NOMO-1 treated with DMSO at 0.1 percent for 48 hours (cell line): ENCODE measurements around the gene CERT1.
A peak's percentile ranks its signal among the peaks of the same experiment; 100 is the strongest.
"Not testable (repeated sequence)": the region's sequence is repeated elsewhere in the genome, so short reads cannot be mapped to it uniquely, and the experiment has no call there.

ENCODE experiments used
- DNase-seq: peaks from one replicate; lab custom pipeline; 2025; ENCODE audit not compliant: unreplicated experiment; lab: John Stamatoyannopoulos, UW

The CERT1 gene

DNA sequence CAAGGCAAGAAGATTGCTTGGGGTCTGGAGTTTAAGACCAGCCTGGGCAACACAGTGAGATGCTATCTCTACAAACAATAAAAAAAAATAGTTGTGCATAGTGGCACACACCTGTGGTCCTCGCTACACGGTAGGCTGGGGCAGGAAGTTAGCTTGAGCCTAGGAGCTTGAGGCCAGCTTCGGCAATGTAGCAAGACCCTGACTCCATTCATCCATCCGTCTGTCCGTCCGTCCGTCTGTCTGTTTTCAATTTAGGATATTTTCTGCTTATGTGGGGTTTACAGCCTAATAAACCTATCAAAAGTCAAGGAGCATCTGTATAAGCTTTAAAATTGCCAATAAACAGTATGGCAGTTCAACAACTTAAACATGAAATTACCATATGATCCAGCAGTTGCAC, 154.7 kb downstream of the CERT1 start:
- DNase-seq: no peak

DNA sequence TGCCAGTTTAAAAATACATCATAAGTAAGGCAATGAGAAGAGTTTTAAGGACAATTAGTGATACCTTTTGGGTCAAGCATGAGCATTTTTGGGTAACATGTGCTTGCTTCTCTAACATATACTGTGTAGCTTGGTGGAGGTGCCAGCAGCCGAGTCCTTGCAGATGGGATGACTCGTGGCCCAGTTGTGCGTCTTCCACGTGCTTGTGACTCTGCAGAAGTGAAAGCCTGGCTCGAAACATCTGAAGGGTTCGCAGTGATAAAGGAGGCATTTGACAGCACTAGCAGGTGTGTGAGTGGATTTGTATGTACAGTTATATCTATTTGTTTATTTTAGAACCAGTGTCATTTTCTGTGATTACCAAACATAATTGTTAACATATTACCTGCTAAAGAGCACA, 156.2 kb downstream of the CERT1 start:
- no peak for DNase-seq

DNA sequence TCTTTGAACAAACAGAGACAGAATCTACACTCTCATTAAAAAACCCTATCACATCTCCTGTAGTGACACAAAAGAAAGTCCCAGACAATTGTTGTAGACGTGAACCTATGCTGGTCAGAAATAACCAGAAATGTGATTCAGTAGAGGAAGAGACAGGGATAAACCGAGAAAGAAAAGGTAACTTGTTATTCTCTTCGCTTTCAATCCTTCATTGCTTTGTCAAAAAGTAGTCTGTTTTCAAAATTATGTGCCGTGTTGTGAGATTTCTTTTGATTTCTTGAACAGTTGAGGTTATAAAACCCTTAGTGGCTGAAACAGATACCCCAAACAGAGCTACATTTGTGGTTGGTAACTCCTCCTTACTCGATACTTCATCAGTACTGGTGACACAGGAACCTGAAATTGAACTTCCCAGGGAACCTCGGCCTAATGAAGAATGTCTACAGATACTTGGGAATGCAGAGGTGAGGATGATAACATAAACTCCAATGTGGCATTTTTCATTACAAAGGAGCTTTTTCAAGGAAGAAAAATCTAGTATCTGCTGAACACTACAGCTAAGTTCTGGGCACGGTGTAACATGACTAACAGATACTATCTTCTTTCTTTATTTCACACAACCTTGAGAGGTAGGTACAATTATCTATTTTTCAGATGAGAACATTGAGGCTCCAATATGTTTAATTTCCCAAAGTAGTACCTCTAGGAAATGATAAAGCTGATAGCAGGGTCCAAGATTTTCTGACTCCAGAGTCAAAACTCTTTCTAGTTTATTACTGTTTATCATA, 160.1 kb downstream of the CERT1 start:
- DNase-seq: no peak

DNA sequence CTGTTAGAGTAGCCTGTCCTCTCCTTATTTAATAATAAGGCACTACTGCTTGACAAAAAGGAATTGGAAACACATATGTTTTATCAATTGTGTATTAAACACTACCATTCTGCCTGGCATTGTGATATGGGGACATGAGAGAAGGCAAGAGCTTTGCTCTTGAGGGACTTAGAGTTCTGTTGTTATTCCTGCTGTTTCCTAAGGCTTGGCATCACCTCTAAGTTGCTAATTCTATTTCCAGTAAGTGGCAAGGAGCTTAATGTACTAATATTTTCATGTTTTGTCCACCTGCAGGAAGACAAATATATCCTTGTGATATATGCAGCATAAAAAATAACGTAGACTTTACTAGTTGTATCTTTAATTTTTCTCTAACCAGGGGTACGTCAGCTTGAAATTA, 161.8 kb downstream of the CERT1 start:
- no peak for DNase-seq

DNA sequence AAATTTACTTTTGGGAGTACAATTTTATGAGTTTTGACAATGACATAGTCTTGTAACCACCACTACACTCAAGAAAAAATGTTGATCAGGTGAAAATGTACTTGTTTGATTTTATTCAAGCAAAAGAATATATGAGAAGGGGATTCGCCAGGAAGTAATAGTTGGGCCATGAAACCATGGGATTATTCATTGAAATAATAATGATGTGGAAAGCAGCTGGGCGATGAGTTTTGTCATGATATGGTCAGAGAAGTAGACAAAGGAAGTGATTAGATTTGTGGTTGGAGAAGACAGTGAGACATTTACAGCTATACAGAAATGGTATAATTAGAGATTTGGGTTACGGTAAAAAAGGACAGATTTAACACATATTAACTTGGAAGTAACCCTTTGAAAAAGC, 163.2 kb downstream of the CERT1 start:
- no peak for DNase-seq

DNA sequence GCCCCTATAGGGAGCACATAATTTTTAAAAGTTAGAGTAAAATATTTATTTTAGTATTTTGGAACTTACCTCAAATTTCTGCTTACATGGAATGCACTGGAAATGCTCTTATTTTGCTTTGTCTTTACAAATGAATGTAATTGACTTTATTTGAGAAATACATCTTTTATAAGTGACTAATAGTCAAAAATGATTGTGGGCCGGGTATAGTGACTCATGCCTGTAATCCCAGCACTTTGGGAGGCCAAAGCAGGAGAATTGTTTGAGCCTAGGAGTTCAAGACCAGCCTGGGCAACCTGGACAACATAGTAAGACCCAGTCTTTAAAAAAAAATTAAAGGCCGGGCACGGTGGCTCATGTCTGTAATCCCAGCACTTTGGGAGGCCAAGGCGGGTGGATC, 168.6 kb downstream of the CERT1 start:
- DNase-seq: no peak

DNA sequence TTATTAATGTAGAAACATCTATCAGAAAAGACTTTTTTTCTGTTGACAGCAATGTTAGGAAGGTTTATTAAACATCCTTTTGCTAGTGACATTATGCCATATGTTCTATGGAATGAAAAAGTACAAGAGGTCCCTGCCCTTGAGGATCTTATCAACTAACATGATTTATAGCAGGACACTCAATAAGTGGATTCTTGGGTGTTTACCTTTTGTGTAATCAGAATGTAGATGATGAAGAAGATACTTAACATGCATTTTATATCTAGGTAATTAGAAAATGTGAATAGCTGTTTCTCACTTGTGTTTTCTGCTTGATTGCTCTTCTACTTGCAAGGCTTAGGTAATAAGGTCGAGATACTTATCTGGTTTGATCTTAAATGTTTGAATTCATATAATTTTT, 169.5 kb downstream of the CERT1 start:
- DNase-seq: no peak

DNA sequence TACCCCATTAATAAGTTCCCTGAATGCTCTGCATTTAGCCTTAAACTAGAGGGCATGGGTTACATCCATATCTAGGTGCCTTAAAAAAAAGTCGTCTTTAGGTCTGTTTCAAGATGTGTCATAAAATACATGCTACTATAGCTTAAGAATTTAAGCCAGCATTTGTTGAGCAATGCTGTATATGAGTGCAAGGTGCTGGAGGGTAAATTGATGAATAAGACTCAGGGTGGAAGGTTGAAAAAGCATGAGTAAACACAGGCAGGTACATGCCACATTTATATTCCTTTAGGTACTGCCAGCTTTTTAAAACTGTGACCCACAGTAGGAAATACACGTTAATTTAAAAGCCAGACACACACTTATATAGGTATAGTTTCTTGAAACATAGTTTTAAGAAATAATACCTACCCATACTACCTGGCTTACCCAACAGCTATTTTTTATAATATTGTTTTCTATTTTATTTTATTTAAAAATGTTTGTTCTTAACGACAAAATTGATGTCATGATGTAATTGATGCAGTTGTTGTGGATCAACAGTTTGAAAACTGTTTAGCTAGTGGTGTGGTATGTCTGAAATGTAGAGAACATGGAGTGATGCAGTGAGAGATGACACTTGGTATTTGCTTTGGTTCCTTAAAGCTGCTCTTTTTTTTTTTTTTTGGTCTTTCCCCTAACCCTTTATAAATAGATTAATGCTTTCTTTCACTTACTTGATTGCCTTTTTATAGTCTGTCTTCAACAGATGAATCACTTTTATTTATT, 170.5 kb downstream of the CERT1 start:
- no peak for DNase-seq

DNA sequence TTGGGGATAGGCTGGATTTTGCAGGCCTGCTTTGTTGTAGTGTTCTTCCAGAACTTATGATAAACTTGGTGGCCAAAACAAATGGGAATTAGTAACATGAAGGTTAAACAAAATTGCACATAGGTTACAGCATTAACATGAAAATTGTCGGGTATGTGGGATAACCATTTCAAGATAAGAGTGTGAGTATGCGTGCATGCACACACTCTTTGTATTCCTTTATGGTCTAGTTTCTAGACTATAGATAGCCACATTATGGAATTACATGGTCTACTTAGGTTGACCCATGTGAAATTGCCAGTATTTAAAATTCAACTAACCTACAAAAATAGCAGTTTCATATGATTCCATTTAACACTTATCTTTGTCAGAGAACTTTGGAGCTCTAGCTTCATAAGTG, 173.0 kb downstream of the CERT1 start:
- no peak for DNase-seq

DNA sequence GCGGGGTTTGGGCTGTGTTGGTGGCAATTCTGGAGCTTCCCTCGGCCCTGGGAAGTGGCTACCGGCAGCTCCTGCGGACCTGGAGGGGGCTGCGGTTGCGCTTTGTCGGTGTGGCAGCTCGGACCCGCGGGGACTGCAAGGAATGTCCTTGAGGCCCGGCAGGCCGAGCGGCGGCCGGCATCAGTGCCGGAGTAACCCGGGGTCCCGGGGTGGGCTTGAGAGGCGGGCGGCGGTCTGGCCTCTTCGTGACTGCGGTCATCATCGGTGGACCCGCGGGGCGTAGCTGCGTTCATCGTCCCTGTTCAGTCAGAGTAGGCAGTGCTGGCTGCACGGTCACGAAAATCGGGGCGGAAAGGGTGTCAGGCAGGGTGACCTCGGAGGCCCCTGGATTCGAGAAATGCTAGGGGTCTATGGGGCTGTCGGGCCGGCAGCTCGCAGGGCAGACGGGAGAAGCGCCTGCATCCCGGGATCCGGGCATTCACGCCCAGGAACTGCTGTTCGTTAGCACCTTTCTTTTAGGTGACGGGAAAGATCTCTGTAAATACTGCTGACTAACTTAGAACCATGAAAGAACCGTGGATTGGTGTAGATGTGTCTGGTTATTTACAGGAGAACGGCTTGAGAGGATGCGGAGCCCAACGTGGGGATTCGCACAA, 173.9 kb downstream of the CERT1 start:
- no peak for DNase-seq

DNA sequence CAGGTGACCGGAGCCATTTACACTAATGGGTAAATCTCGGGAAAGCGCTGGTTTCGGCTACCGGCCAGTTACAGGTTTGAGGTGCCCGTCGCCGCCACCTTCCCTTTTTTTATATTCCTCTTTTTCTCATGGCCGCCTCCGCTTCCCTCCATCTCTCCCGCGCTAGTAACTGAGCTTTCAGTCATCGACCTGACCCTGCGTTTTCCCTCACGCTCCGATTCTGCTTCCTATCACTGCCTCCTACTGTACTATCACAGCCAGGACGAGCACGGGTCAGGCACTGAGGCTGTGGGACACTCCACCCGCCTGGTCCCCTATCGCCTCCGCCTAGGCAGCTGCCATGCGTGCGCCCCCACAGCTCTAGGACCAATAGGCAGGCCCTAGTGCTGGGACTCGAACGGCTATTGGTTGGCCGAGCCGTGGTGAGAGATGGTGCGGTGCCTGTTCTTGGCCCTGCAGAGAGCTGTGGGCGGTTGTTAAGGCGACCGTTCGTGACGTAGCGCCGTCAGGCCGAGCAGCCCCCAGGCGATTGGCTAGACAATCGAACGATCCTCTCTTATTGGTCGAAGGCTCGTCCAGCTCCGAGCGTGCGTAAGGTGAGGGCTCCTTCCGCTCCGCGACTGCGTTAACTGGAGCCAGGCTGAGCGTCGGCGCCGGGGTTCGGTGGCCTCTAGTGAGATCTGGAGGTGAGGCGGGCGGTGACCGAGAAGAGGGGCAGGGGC, 174.7 kb downstream of the CERT1 start, which contains the start of gene HMGCR:
TSS of gene HMGCR (plus strand) at position 606 of the 722 bp plus-strand sequence. CDS start 5,386 bp downstream, outside the sequence.
- peak; percentile 100 for DNase-seq

DNA sequence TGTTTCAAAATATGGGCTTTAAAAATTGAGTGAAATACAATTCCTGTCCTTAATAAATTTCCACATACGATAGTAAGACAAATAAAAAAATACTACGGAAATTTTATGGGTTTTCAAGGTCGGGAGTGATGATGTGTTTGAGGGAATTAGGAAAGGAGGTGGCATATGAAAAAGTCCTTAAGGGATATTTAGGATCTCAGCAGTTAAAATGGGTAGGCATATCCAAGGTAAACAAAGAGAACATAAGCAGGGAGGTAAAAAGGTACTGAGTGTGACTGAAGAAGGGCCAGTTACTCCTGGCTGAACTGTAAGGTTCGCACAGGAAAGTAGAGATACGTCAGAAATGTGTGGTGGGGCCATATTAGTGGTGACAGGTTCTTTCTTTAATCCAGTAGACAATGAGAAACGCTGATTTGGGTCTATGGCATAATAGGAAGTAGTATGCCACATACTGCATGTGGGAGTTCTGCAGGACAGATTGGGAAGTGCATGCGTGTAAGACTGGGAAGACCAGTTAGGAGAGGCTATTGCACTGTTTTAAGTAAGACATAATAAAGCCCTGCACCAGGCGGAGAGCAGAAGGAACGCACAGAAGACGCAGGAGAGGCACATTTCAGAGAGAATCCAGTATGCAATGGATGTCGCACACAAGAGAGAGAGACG, 175.3 kb downstream of the CERT1 start:
- DNase-seq: peak; percentile 49

DNA sequence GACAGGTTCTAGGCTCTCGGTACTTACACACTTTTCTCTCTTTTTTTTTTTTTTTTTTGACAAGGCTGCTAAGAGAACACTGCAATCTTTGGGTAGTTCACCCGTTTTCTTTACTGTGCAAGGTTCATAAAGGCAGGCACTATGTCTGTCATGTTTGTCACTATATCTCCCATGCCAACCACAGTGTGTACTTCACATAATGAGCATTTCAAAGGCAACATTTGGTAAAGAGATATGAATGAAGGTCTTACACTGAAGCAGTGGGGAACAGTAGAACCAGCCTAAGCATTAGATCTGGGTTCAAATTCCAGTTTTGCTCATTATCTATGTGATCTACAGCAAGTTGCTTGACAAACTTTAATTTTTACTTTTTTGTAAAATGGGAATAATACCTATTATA, 175.9 kb downstream of the CERT1 start:
- no peak for DNase-seq

DNA sequence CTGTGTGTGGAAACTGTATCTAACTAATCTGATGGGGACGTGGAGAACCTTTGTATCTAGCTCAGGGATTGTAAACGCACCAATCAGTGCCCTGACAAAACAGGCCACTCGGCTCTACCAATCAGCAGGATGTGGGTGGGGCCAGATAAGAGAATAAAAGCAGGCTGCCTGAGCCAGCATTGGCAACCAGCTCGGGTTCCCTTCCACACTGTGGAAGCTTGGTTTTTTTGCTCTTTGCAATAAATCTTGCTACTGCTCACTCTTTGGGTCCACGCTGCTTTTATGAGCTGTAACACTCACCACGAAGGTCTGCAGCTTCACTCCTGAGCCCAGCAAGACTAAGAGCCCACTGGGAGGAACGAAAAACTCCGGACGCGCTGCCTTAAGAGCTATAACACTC, 177.0 kb downstream of the CERT1 start:
- DNase-seq: not testable (repeated sequence)

DNA sequence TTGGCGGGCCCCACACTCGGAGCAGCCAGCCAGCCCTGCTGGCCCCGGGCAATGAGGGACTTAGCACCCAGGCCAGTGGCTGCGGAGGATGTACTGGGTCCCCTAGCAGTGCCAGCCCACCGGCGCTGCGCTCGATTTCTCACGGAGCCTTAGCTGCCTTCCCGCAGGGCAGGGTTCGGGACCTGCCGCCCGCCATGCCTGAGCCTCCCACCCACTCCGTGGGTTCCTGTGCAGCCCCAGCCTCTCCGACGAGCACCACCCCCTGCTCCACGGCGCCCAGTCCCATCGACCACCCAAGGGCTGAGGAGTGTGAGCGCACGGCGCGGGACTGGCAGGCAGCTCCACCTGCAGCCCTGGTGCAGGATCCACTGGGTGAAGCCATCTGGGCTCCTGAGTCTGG, 177.7 kb downstream of the CERT1 start:
- DNase-seq: not testable (repeated sequence)

DNA sequence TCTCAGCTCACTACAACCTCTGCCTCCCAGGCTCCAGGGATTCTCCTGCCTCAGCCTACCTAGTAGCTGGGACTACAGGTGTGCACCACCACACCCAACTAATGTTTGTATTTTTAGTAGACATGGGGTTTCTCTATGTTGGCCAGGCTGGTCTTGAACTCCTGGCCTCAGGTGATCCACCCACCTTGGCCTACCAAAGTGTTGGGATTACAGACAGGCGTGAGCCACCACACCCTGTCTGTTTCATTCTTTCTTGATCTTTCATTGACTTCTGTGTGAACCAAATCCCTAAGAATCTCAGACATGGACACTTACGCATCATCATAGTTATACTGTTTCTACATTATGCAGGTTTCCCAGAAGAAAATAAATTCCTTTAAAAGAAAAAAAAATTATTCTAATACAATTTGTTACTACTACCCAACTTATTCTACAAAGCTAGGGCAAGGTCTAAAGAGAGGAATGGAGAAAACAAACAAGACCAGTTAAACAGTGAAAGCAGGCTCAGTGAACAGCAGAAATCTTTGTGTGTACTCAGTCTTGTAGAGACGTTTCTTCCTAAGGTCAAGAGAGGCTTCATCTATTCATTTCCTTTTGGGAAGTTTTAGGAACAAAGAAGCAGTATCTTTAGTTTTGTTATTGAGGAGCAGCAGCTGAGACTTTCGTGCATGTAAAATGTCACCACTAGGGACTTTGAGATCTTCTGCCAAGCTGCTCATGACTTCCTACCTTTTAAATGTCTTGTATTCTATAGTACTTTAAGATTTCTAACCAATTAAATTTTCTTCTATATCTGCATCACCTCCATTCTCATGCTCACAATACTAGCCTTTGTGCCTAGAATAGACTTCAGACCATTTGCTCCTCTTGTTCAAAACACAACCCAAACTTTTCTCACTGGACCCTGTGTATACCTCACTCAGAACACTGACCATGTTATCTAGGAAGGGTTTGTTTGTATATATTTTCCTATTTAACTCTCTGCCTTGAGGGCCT, 180.0 kb downstream of the CERT1 start:
- no peak for DNase-seq

DNA sequence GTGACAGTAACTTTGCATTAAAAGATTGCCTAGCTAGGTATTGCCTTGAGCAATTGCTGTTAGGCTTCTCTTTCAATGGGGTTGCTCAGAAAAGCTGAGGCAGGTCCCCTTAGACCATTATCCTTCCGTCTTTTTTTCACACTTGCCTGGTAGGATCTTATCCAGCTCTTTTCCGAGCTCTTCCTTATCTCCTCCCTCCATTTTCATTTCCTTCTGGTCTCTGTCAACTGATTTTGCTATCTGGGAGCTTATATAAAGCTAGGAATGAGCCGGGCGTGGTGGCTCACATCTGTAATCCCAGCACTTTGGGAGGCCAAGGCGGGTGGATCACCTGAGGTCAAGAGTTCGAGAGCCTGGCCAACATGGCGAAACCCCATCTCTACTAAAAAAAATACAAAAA, 181.0 kb downstream of the CERT1 start:
- no peak for DNase-seq
